Forelimb muscle (tissue), 1 donor: ENCODE results near the gene ASXL1. TPM values are rescaled to one million over a fixed set of nuclear protein-coding genes. Genes with fewer than 3 reads are reported as not detected.

Source experiments
- DNase-seq: peaks from one replicate; pipeline ENCODE4 v3.0.0-alpha.2; 2013; ENCODE audit warnings: low read depth
- polyA plus RNA-seq: library from polyadenylated mRNA; unstranded; fragments of 120-200 nt; gene quantifications from one replicate; pipeline ENCODE4 v1.2.1, GENCODE V29; 2013; ENCODE audit not compliant: insufficient read length

The ASXL1 gene
- polyA plus RNA-seq, 1 donor = 32.5 TPM

DNA sequence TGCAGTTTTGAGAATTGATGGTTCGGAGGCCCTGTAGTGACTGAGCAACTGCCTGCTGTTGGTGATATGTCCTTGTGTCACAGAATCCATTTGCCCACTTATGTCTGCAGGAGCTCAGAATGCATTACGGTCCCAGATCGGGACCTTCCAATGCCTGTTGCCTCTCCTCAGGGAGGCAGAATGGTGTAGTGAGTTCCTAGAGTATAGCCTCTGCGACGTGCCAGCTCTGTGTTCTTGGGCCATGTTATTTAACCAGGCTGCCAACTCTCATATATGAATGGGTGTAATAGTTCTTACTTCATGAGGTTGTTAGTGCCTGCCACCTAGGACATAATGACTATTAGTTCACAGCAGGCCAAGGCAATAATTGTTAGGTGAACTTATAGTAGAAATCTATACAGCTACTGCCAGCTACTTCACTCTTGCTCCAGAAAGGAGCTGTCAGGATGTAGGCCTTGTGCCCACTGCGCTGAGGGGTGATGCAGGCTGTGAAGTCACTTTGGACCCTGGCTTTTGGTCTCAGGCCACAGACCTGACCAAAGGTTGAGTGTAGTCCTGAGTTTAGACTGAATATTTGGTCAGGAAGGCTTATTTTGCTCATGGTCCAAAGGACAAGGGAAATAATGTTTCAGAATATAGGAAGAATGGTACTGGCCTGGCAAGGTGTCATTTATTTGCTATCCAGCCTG, 82.1 kb downstream of the ASXL1 start:
- no peak for DNase-seq

DNA sequence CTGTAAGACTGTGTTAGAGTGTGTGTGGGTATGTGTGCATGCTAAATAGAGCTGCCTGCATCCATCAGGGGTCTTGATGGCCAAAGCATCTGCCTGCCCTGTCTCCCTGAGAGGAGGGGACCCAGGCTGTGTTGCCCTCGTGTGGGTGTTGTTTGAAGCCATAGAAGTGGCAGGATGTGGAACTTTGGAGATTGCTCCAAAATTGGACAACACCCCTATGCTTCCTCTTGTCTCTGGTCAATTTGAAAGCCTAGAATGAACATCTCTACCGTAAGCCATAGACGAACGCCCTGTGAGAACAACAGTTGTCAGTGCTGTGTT, 82.6 kb downstream of the ASXL1 start:
- no peak for DNase-seq

GRCh38 chr20:32441638-32442037, 83.5 kb downstream of the ASXL1 start:
- no peak for DNase-seq

DNA sequence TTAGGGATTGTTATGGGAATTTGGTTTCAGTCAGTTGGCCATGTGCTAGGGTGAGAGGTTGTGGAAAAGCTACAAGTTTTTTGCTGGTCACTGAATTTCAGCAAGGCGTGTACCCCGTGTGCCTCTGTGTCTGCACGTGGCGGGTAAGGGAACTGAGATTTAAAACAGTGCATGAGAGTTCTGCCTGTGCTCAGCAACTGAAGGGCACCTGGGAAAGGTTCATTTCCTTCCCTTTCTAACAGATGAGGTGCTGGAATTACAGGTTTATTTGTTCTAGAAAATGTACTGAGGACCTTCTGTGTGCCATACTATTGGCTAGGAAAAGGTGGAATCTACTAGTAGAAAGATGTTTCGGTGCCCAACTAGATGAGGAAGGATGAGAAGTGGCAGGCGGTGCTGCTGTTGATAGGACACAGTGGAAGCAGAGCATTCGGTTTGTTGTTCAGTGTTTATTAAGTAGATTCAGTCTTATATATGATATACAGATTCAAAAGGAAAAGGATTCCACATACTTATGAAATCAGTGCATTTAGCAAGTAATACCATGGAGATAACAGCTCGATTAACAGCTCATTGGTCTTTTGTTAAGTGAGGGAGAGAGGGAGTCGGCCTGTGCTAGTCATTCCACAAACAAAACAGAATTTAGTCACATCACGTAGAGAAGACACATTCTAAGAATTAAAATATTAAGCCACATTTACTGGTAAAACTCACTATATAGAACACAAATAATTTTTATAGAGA, 84.7 kb downstream of the ASXL1 start:
- no peak for DNase-seq

- DNase-seq = no peak
Measured at GRCh38 chr20:32443386-32443974, 85.3 kb downstream of the ASXL1 start.

GRCh38 chr20:32444474-32445220, 86.5 kb downstream of the ASXL1 start:
- no peak for DNase-seq

GRCh38 chr20:32445539-32446273, 87.6 kb downstream of the ASXL1 start:
- no peak for DNase-seq

DNA sequence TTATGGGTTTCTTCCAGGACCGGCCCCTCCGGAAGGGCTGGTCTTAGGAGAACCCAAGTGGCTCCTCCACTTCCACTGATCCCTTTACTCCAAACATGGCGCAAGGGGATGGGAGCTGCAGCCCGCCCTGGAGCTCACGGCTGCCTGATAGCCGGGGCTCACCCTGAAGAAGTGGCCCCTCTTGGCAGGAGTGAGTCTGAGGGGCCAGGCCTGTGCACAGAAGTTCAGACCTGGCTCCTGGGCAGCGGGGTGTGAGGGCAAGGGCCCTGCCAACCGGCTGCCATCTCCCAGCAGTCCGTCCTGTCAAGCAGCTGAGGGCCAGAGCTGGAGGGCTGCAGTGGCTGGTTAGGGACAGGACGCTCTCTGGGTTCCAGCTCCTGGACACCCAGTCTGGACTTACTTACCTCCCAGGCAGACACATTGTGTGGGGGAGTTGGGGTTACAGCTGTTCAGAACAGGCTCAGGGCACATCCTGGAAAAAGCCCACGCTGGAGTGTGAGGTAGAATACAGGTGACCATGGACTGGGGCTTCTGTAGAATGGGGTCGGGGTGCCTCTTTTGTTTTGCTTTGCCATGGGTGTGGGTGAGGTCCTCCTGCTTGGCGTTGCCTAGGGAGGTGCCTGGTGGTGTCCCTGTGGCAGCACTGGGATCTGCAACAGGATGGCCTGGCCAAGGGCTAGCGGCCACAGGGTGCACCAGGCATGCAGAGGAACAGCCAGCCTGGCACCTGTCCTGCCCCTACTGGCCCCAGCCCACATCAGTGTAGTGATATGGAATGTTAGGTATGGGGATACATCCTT, 88.4 kb downstream of the ASXL1 start:
- DNase-seq = no peak

DNA sequence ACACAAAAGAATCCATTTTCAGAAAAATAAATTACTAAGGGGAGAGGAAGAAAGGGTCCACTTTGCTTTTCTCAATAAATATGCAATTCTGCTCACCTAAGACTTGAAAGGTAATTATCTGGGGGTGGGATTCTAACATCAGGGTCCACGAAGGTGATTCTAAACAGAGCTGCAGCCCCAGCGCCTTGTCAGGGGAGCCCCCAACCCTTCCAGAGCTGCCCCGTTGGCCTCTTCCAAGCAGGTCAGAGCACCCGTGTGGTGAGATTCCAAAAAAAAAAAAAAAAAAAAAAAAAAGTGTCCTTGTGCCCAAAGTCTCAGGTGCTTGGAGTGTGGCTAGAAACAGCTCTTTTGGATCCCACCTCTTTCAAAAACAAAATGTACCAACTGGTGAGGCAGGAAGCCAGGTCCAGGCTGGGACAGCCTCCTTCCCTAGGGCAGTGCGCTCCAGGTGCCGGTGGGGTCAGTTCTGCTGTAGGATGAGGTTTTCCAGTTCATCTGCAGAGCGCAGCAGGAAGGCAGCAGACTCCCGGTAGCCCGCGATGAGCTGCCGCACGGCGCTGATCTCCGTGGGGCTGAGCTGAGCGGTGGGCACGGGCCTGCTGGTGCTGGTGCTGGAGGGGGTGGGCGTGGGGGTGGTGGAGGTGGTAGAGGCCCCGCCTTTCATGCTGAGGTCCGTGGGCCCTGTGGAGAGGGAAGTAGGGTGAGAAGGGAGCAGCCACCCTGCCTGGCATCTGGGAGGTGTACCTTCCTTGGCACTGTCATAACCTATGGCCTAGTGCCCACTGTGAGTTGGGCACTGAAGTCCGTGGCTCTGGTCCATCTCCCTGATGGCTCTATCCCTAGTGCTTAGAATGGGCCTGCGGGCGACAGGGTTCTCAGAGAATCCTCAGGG, 89.3 kb downstream of the ASXL1 start:
- no peak for DNase-seq

DNA sequence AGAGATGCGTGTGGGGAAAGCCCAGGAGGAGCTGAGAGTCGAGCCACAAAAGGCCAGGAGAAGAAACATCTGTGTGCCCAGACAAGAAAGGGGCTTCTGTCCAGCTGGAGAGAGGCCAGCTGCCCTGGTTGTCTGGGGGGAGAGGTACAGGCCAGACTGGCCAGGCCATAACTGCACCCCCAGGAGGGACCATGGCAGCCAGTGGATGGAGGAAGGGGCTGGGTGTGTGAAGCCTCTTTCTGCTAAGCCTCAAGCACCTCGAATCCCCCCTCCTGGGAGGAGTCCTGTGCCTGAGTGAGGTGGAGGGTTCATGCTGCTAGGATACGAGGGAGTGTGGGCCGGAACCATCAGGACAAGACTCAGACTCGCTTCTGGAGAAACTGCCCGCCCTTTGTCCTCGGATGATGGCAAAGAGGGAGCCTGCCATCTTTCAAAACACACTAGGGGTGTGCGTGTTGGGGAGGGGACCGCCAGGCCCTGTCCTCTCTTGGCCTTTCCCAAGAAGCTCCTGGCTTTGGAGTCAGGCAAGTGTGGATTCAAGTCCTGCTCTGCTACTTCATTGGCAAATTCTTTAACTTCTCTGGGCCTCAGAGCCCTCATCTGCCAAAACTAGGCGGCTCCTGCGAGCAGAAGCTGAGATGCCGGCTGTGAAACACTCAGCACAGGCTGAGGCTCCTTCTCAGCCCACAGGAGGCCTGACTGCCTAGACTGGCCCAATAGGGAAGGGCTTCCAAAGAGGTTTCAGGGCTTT, 90.3 kb downstream of the ASXL1 start:
- no peak for DNase-seq

DNA sequence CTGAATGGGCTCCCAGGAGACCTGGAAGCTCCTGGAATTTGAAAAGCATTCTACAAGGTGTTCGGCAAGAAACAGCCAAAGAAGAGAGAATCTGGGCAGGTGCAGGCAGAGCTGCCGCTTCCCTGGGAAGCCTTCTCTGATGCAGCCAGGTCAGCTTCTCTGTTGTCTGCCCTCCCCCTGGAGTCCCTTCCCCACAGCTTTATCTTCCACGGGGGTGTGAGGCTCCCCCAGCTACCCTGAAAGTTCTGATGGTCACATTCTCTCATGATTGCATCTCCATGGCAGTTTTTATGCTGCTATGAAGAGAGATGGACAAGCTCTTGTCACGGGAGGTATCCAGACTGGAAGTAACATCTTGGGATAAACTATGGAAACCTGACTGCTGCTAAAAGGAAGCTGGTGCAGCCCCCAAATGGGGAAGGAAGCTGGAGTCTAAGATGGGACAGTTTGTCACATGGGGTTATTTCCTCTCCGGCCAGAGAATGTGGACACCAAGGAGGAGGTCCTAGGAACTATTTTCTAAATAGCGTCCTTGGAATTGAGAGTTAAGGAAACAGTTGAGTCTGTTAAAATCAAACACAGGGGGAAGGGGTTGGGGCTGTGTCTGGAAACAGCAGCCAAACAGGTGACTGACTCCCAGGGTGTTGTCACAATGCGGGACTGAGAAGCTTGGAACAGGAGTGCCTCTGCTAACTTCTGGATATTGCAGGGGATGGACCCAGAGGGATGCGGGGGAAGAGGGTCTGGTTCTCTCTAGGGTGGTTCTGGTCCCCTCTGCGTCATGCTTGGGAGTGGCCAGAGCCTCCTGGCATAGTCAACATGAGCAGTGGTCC, 91.1 kb downstream of the ASXL1 start:
- no peak for DNase-seq

DNA sequence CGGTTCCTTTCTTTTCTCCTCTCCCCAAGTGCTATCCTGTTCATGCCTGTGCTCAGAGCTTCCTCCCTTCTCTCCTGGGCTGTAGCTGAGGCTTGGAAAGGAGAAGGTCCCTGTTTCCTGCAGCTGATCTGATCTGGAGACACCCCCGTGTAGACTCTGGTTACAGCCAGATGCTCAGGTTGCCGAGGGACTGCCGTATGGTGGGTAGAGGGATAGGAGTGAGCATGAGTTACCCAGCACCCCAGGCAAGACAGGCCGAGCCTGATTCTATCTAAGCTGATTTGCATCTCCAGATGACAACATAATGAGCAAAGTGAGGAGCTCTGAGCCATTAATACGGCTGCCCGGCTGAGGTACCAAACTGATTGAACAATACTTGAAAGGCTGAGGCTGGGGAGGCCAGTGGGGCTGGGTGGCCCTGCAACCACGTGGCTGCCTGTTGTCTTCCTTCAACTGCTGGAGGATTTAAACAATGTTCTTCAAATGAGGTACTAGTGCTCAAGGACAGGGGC, 91.8 kb downstream of the ASXL1 start:
- no peak for DNase-seq

GRCh38 chr20:32450484-32451061, 92.4 kb downstream of the ASXL1 start:
- DNase-seq = no peak

DNA sequence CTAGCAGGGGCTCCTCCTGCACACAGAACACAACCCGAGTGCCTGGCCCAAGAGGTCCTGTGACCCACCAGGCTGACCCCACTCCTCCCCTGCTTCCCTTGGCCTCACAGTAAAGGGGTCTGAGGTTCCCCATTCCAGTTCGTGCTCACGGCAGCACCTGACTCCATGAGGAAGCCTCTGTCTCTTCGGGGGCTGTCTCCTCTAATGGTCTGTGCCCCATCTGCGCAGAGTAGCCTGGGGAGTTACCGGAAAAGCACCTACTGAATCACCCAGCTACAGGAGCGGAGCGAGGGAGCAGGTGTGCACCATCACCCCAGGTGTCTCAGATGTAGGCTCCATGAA, 93.2 kb downstream of the ASXL1 start:
- no peak for DNase-seq

DNA sequence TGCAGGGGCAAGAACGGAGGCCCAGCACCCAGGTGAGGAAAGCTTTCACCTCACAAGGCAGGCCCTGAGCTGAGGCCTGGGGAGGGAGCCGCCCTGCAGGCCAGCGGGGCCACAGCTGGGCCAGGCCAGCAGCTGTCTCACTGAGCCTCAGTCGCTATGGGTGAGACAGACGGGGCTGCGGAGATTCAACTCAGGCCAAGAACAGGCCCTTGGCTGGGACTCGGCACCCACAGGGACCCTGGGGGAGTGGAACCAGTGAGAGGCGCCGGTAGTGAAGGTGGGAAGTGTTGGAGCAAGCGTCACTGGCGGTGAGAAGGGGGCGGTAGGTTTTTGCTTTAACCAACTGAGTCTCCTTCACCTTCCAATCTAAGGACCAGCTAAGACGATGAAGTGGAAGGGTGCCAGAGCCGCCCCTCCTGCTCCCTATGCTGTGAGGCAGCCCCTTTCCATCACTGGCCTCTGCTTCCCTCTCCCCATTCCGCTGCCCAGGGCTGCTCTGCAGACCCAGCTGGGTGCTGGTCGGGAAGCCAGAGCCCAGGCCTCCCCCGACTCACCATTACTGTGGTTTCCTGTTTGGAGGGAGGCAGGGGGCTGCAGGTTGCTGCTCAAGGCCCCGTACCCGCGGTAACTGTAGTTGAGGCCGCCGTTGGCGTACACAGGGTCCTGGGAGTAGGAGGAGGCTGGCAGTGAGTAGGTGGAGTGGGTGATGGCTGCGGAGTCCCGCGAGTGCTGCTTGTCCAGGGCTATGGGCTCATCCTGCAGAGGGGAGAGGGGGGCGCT, 93.7 kb downstream of the ASXL1 start:
- no peak for DNase-seq

GRCh38 chr20:32452776-32453466, 94.8 kb downstream of the ASXL1 start:
- no peak for DNase-seq
